Smooth muscle cell (in vitro differentiated cells): ENCODE measurements around the gene GOLM1. TPM values are rescaled to one million over a fixed set of nuclear protein-coding genes. Genes with fewer than 3 reads are reported as not detected.

Experiments
- DNase-seq: peaks from one replicate; lab custom pipeline; 2025; ENCODE audit not compliant: unreplicated experiment; lab: John Stamatoyannopoulos, UW
- H2AFZ ChIP-seq: fragments of 200-600 bp; sonication (generic); 2 replicates; pipeline ENCODE4 v1.6.0; 2016; ENCODE audit warnings: antibody characterized with exemption, low read depth, mild to moderate bottlenecking
- H3F3A ChIP-seq: fragments of 200-600 bp; sonication (generic); 2 replicates; pipeline ENCODE4 v1.6.0; 2017; ENCODE audit warnings: antibody characterized with exemption, low read depth
- H3K27ac ChIP-seq: fragments of 200-600 bp; sonication (generic); 2 replicates; pipeline ENCODE4 v1.5.1; 2016; ENCODE audit warnings: low read depth, mild to moderate bottlenecking
- H3K27me3 ChIP-seq: fragments of 200-600 bp; sonication (generic); 2 replicates; pipeline ENCODE4 v1.6.1; 2016; ENCODE audit warnings: low read depth, mild to moderate bottlenecking
- H3K36me3 ChIP-seq: fragments of 200-600 bp; sonication (generic); 2 replicates; pipeline ENCODE4 v1.5.1; 2016; ENCODE audit warnings: low read depth
- H3K4me1 ChIP-seq: fragments of 200-600 bp; sonication (generic); 2 replicates; pipeline ENCODE4 v1.5.1; 2016; ENCODE audit warnings: low read depth
- H3K4me2 ChIP-seq: fragments of 200-600 bp; sonication (generic); 2 replicates; pipeline ENCODE4 v1.6.0; 2016; ENCODE audit warnings: mild to moderate bottlenecking
- H3K4me3 ChIP-seq: fragments of 200-600 bp; sonication (generic); 2 replicates; pipeline ENCODE4 v1.5.1; 2016; ENCODE audit warnings: mild to moderate bottlenecking
- H3K79me2 ChIP-seq: fragments of 200-600 bp; sonication (generic); 2 replicates; pipeline ENCODE4 v1.6.0; 2016; ENCODE audit warnings: low read depth, mild to moderate bottlenecking
- H3K9ac ChIP-seq: fragments of 200-600 bp; sonication (generic); 2 replicates; pipeline ENCODE4 v1.6.0; 2016; ENCODE audit warnings: low read depth
- H3K9me3 ChIP-seq: fragments of 200-600 bp; sonication (generic); replicated peaks from 2 replicates; pipeline ENCODE4 v1.5.1; 2016; ENCODE audit warnings: low read depth
- H4K20me1 ChIP-seq: fragments of 200-600 bp; sonication (generic); 2 replicates; pipeline ENCODE4 v1.6.0; 2016; ENCODE audit warnings: low read depth
- CTCF ChIP-seq: fragments of 200-600 bp; sonication (generic); IDR thresholded peaks from 2 replicates; pipeline ENCODE4 v1.5.1; 2017; ENCODE audit warnings: borderline replicate concordance, mild to moderate bottlenecking, antibody characterized with exemption; ENCODE audit not compliant: insufficient read depth, poor library complexity, severe bottlenecking
- WGBS: methylation state at CpG from one replicate; pipeline ENCODE4 v1.1.7; 2016; ENCODE audit warnings: low lambda C conversion rate; 5-methylcytosine and 5-hydroxymethylcytosine counted together
- polyA plus RNA-seq: library from polyadenylated mRNA; unstranded; fragments of >200 nt; fragmentation: Nextera tagmentation; extraction: Ambion mirVana; gene quantifications from 2 replicates; pipeline ENCODE4 v1.2.1, GENCODE V29; 2016
- total RNA-seq: library from RNA; depleted of rRNA; stranded (reverse); fragments of >200 nt; gene quantifications from 2 replicates; pipeline ENCODE4 v1.2.3, GENCODE V29; 2014

GOLM1 gene
- total and polyA plus RNA-seq, 2 experiments from 2014 or later: 36.2 to 69.2 TPM

- Histone ChIP-seq H3K4me1 (no peaks in the 10 kb centered on the region), H3K79me2 (no peaks in the 10 kb centered on the region), H3F3A (no peaks in the 10 kb centered on the region), H3K9me3 (no peaks in the 10 kb centered on the region), H2AFZ (no peak overlapping the region), H3K4me2 (no peak overlapping the region), H4K20me1 (no peaks in the 10 kb centered on the region), H3K27me3 (no peaks in the 10 kb centered on the region), H3K9ac (no peak overlapping the region), H3K27ac (no peak overlapping the region), H3K36me3 (no peaks in the 10 kb centered on the region), H3K4me3 (no peak overlapping the region)
- no peak for TF ChIP-seq CTCF
- WGBS: 78% methylated on average over 4 of the region's 4 CpGs
- DNase-seq: no peak
Measured at GRCh38 chr9:86043999-86044398, 55.4 kb downstream of the GOLM1 start.

GRCh38 chr9:86043586-86043985 lies 55.8 kb downstream of the GOLM1 start:
- no peak for TF ChIP-seq CTCF
- Histone ChIP-seq H4K20me1 (no peaks in the 10 kb centered on the region), H3K27me3 (no peaks in the 10 kb centered on the region), H3K79me2 (no peaks in the 10 kb centered on the region), H3K36me3 (no peaks in the 10 kb centered on the region), H2AFZ (no peak overlapping the region), H3K4me2 (no peak overlapping the region), H3K4me3 (no peak overlapping the region), H3K4me1 (no peaks in the 10 kb centered on the region), H3K9ac (no peak overlapping the region), H3K9me3 (no peaks in the 10 kb centered on the region), H3K27ac (no peak overlapping the region), H3F3A (no peaks in the 10 kb centered on the region)
- DNase-seq: no peak
- 94% methylated on average over 5 of the region's 5 CpGs for whole genome bisulfite sequencing

- Histone ChIP-seq H3K4me2 (no peak overlapping the region), H3K4me3 (no peak overlapping the region), H3K36me3 (no peaks in the 10 kb centered on the region), H3K9ac (no peak overlapping the region), H3K27ac (no peak overlapping the region), H3K9me3 (no peaks in the 10 kb centered on the region), H4K20me1 (no peaks in the 10 kb centered on the region), H3F3A (no peaks in the 10 kb centered on the region), H2AFZ (no peak overlapping the region), H3K79me2 (no peaks in the 10 kb centered on the region), H3K4me1 (no peaks in the 10 kb centered on the region), H3K27me3 (no peaks in the 10 kb centered on the region)
- no peak for DNase-seq
- TF ChIP-seq CTCF: no peak
- 76% methylated on average over 5 of the region's 5 CpGs for WGBS
Measured at GRCh38 chr9:86042199-86042978, 57.0 kb downstream of the GOLM1 start.

- 83% methylated on average over 8 of the region's 8 CpGs for WGBS
- no peaks in the 10 kb centered on the region for H3K27me3 ChIP-seq
- H3K9ac ChIP-seq: no peak overlapping the region
- no peaks in the 10 kb centered on the region for H3F3A ChIP-seq
- TF ChIP-seq CTCF: no peak
- H3K27ac ChIP-seq: no peak overlapping the region
- no peaks in the 10 kb centered on the region for H3K4me1 ChIP-seq
- H3K36me3 ChIP-seq: no peaks in the 10 kb centered on the region
- no peaks in the 10 kb centered on the region for H3K9me3 ChIP-seq
- no peaks in the 10 kb centered on the region for H4K20me1 ChIP-seq
- H3K4me2 ChIP-seq: no peak overlapping the region
- H3K4me3 ChIP-seq: no peak overlapping the region
- no peak overlapping the region for H2AFZ ChIP-seq
- no peak for DNase-seq
- no peaks in the 10 kb centered on the region for H3K79me2 ChIP-seq
Measured at GRCh38 chr9:86041311-86041741, 58.0 kb downstream of the GOLM1 start.
